Epithelial cell of esophagus (primary cell): ENCODE results near the gene TFEB.
A peak's percentile ranks its signal among the peaks of the same experiment; 100 is the strongest.
"Not testable (repeated sequence)": the region's sequence is repeated elsewhere in the genome, so short reads cannot be mapped to it uniquely, and the experiment has no call there.

Experiments used
- DNase-seq: peaks from one replicate; pipeline ENCODE4 v3.0.0; 2010; ENCODE audit warnings: low read depth
- H3K4me3 ChIP-seq: 2 replicates; pipeline ENCODE4 v1.5.1; 2011; ENCODE audit warnings: mild to moderate bottlenecking, low read length, control low read depth
- CTCF ChIP-seq: IDR thresholded peaks from 2 replicates; pipeline ENCODE4 v1.5.1; 2011; ENCODE audit warnings: low read depth, mild to moderate bottlenecking, low read length, control low read depth, inconsistent platforms; ENCODE audit not compliant: insufficient read depth; ENCODE audit errors: missing control alignments

The TFEB gene

GRCh38 chr6:41770381-41771057 is 35.1 kb upstream of the TFEB start:
- no peak for TF ChIP-seq CTCF
- DNase-seq: no peak
- H3K4me3 ChIP-seq: no peak overlapping the region

GRCh38 chr6:41769376-41769775 is 34.0 kb upstream of the TFEB start:
- no peak for TF ChIP-seq CTCF
- no peak overlapping the region for H3K4me3 ChIP-seq
- no peak for DNase-seq

- TF ChIP-seq CTCF: no peak
- no peak overlapping the region for H3K4me3 ChIP-seq
- DNase-seq: peak; percentile 42
These were observed 33.3 kb upstream of the TFEB start for GRCh38 chr6:41768545-41769308.

GRCh38 chr6:41767112-41767833 is 31.9 kb upstream of the TFEB start:
- no peak overlapping the region for H3K4me3 ChIP-seq
- TF ChIP-seq CTCF: no peak
- peak; percentile 94 for DNase-seq

GRCh38 chr6:41766043-41766664 is 30.7 kb upstream of the TFEB start:
- peak; percentile 61 for DNase-seq
- not testable (repeated sequence) for H3K4me3 ChIP-seq

GRCh38 chr6:41763470-41763869 is 28.1 kb upstream of the TFEB start:
- TF ChIP-seq CTCF: no peak
- no peak overlapping the region for H3K4me3 ChIP-seq
- no peak for DNase-seq
